PC-9 (cell line): ENCODE data around the gene KLC3.

Source experiments
- CTCF ChIP-seq: fragments of 200-600 bp; sonication (generic); conservative IDR thresholded peaks from 2 replicates; pipeline ENCODE4 v1.6.1; 2017; ENCODE audit warnings: mixed run types, antibody characterized with exemption, mild to moderate bottlenecking, moderate library complexity
- EZH2 ChIP-seq: fragments of 200-600 bp; sonication (generic); IDR thresholded peaks from 2 replicates; pipeline ENCODE4 v1.8.0; 2017; ENCODE audit warnings: antibody characterized with exemption, low read depth

- TF ChIP-seq EZH2 (no peak), CTCF (no peak)
These were observed 39.6 kb downstream of the KLC3 start for GRCh38 chr19:45380107-45380506.
